ENCODE results near the gene CAPZA3. TPM values are rescaled to one million over a fixed set of nuclear protein-coding genes. Genes with fewer than 3 reads are reported as not detected.

The CAPZA3 gene
- total RNA-seq, 1 donor from 2014 or later = not detected

Other genes with a start within 250 kb of the CAPZA3 start
- 0.49 TPM for gene PLCZ1, start 107 bp upstream of the CAPZA3 start, total RNA-seq